Gastroesophageal sphincter (tissue), 3 donors: ENCODE measurements around the gene UBL4A.

Source experiments
- EP300 ChIP-seq: sonication (generic); formaldehyde crosslinking; IDR thresholded peaks from one replicate; pipeline ENCODE4 v1.6.1; 2017; ENCODE audit warnings: antibody characterized with exemption, mild to moderate bottlenecking
- POLR2A ChIP-seq, 2 donors: fragments of 450-650 bp; IDR thresholded peaks; one replicate each; pipeline ENCODE4 v1.6.1; 2017; ENCODE audit warnings: antibody characterized with exemption in 2 of 2, mild to moderate bottlenecking in 2 of 2, moderate library complexity in 1 of 2
- POLR2AphosphoS5 ChIP-seq: sonication (generic); formaldehyde crosslinking; IDR thresholded peaks from one replicate; pipeline ENCODE4 v1.6.1; 2017; ENCODE audit warnings: antibody characterized with exemption
- TF ChIP-seq, protein P1 (sequence below), 4 experiments: fragments of 200-600 bp in 2 of 4; fragments of 450-650 bp in 2 of 4; sonication (generic) in 1 of 4; IDR thresholded peaks; one replicate each; pipeline ENCODE4 v1.5.1; 2017 to 2019; ENCODE audit warnings: antibody characterized with exemption in 4 of 4, mild to moderate bottlenecking in 2 of 4, moderate library complexity in 2 of 4

DNA sequence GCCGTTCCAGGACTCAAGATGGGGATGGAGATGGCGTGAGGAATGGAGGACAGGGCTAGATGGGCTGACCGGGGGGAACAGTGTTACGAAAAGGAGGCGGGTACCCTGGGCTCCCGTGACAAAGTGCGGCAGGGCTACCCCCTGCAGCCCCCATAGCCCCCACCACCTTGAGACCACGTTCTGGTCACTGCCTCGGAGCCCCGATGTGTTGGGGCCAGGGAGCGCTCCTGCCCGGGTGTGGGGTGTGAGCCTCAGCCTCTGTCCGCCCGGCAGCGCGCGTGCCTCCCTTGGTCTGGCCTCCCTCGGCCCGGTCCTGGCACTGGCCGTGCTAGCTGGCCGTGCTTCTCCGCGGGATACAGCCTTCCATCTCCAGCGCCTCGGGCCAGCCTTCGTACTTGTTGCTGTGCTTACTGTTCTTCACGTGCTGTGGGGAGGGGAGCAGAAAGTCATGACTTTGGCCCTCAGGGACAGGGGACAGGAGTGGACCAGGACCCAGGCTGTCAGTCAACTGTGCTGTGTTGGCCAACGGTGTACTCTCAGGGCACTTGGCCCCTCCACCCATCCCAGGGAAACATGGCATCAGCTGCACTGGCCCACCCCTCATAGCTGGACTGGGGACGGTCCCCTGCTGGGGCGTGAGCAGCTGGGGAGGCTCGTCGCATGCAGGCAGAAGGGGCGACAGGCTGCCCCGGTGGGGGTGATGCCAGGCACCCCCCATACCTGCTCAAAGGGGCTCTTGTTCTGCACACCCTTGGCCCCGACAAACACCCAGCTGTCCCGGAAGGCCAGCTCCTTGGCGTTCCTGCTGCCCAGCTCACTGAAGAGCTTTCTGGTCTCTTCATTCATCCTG is 20.3 kb upstream of the UBL4A start:
- TF ChIP-seq POLR2AphosphoS5 = no peak
- TF ChIP-seq, protein P1, sequence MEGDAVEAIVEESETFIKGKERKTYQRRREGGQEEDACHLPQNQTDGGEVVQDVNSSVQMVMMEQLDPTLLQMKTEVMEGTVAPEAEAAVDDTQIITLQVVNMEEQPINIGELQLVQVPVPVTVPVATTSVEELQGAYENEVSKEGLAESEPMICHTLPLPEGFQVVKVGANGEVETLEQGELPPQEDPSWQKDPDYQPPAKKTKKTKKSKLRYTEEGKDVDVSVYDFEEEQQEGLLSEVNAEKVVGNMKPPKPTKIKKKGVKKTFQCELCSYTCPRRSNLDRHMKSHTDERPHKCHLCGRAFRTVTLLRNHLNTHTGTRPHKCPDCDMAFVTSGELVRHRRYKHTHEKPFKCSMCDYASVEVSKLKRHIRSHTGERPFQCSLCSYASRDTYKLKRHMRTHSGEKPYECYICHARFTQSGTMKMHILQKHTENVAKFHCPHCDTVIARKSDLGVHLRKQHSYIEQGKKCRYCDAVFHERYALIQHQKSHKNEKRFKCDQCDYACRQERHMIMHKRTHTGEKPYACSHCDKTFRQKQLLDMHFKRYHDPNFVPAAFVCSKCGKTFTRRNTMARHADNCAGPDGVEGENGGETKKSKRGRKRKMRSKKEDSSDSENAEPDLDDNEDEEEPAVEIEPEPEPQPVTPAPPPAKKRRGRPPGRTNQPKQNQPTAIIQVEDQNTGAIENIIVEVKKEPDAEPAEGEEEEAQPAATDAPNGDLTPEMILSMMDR (IDR thresholded peaks at IDR 0.05) = no peak
- no peak for TF ChIP-seq POLR2A (IDR thresholded peaks at IDR 0.05)
- TF ChIP-seq EP300 = no peak
